HG03575 (cell line): ENCODE results near the gene TIGD6.

Experiments used
- ATAC-seq: cut with Tn5 transposase; IDR thresholded peaks from one replicate; pipeline ENCODE4 v1.9.1; 2021; ENCODE audit not compliant: unreplicated experiment, insufficient number of reproducible peaks, low FRiP score; ENCODE audit errors: extremely low read depth

Gene TIGD6

GRCh38 chr5:149990518-149991376 lies 9.7 kb downstream of the TIGD6 start:
- ATAC-seq: no peak

GRCh38 chr5:149988126-149988525 lies 12.3 kb downstream of the TIGD6 start:
- no peak for ATAC-seq

- no peak for ATAC-seq
Observed at GRCh38 chr5:149982505-149982904, 17.9 kb downstream of the TIGD6 start.

GRCh38 chr5:149981206-149981605 lies 19.2 kb downstream of the TIGD6 start:
- no peak for ATAC-seq

GRCh38 chr5:149979896-149980295 lies 20.6 kb downstream of the TIGD6 start:
- no peak for ATAC-seq

- ATAC-seq: no peak
Observed at GRCh38 chr5:149975409-149975808, 25.0 kb downstream of the TIGD6 start.

- no peak for ATAC-seq
Observed at GRCh38 chr5:149969181-149969930, 31.1 kb downstream of the TIGD6 start.

- no peak for ATAC-seq
Observed at GRCh38 chr5:149966946-149967345, 33.5 kb downstream of the TIGD6 start.

GRCh38 chr5:149963729-149964128 lies 36.7 kb downstream of the TIGD6 start:
- ATAC-seq: no peak

GRCh38 chr5:149962601-149963300 lies 37.7 kb downstream of the TIGD6 start:
- ATAC-seq: no peak

GRCh38 chr5:149961957-149962409 lies 38.5 kb downstream of the TIGD6 start:
- ATAC-seq: no peak

- no peak for ATAC-seq
Observed at GRCh38 chr5:149961186-149961685, 39.2 kb downstream of the TIGD6 start.

- ATAC-seq: peak; percentile 88
Observed at GRCh38 chr5:149960272-149961185, 39.9 kb downstream of the TIGD6 start, which contains the start of gene SLC26A2. TSS of gene SLC26A2 (plus strand) at chr5:149960758. CDS start at chr5:149977653, 16,895 bp downstream.

GRCh38 chr5:149959406-149960236 lies 40.8 kb downstream of the TIGD6 start:
- ATAC-seq: no peak

GRCh38 chr5:149957855-149958254 lies 42.6 kb downstream of the TIGD6 start:
- ATAC-seq: no peak

- no peak for ATAC-seq
Observed at GRCh38 chr5:149956685-149957084, 43.8 kb downstream of the TIGD6 start.

- ATAC-seq: no peak
Observed at GRCh38 chr5:149954798-149955197, 45.7 kb downstream of the TIGD6 start.
